ENCODE data around the gene OR13A1. TPM values are rescaled to one million over a fixed set of nuclear protein-coding genes. Genes with fewer than 3 reads are reported as not detected.
"Not testable (repeated sequence)": the region's sequence is repeated elsewhere in the genome, so short reads cannot be mapped to it uniquely, and the experiment has no call there.

The OR13A1 gene
- total RNA-seq (under 1 TPM in 2 of 9 donors, not detected in 7; 0.10 to 0.16 TPM), polyA plus RNA-seq (under 1 TPM in 1 of 2 donors, not detected in 1; 0.04 TPM)
- long read RNA-seq, donor 1: 0 reads
- long read RNA-seq, donor 2: 0 reads
- long read RNA-seq, donor 3: 0 reads

DNA sequence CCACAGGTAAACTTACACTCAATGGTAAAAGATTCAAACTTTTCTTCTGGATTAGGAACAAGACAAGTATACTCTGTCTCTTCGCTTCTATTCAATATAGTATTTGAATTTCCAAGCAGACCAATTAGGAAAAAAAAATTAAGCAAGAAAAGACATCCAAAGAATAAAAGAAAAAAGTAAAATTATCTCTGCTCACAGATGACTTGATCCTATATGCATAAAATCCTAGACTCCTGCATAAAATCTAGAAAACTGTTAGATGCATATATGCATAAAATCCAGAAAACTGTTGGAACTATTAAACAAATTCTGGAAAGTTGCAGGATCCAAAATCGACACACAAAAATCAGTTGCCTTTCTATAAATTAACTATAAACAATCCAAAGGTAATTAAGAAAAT, at the start of gene OR13A1:
TSS of gene OR13A1 (minus strand) at position 101 of the 400 bp plus-strand sequence. CDS start 11,186 bp downstream, outside the sequence.
- H3K4me3 ChIP-seq: no peak within 1 kb of the TSS
- ATAC-seq: no peak
- no peaks in the 10 kb centered on the region for H3K27me3 ChIP-seq
- no peak within 1 kb of the TSS for H3K27ac ChIP-seq
- peaks cover 0 to 66% (median 15%) of the 10 kb centered on the region in 12 donors for H3K9me3 ChIP-seq
- TF ChIP-seq, protein P1, sequence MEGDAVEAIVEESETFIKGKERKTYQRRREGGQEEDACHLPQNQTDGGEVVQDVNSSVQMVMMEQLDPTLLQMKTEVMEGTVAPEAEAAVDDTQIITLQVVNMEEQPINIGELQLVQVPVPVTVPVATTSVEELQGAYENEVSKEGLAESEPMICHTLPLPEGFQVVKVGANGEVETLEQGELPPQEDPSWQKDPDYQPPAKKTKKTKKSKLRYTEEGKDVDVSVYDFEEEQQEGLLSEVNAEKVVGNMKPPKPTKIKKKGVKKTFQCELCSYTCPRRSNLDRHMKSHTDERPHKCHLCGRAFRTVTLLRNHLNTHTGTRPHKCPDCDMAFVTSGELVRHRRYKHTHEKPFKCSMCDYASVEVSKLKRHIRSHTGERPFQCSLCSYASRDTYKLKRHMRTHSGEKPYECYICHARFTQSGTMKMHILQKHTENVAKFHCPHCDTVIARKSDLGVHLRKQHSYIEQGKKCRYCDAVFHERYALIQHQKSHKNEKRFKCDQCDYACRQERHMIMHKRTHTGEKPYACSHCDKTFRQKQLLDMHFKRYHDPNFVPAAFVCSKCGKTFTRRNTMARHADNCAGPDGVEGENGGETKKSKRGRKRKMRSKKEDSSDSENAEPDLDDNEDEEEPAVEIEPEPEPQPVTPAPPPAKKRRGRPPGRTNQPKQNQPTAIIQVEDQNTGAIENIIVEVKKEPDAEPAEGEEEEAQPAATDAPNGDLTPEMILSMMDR (IDR thresholded peaks at IDR 0.05): no peak
- no peak for TF ChIP-seq POLR2A (IDR thresholded peaks at IDR 0.05)
- WGBS, 4 donors: 66 to 77% (median 75%) methylated on average over 2 of the region's 2 CpGs
- no peaks in the 10 kb centered on the region for H3K4me1 ChIP-seq
- no peaks in the 10 kb centered on the region for H3K36me3 ChIP-seq
- DNase-seq: no peak
- intact Hi-C loops (cut with DNase I): no loop called here

GRCh38 chr10:45361983-45362799, 46.8 kb upstream of the OR13A1 start:
- intact Hi-C loops (cut with DNase I); DNase-seq; ATAC-seq; H3K27ac ChIP-seq; H3K4me3 ChIP-seq; H3K36me3 ChIP-seq; H3K4me1 ChIP-seq; H3K27me3 ChIP-seq; H3K9me3 ChIP-seq: not testable (repeated sequence)
- 55 to 68% (median 60%) methylated on average over 18 of the region's 18 CpGs for WGBS, 4 donors

DNA sequence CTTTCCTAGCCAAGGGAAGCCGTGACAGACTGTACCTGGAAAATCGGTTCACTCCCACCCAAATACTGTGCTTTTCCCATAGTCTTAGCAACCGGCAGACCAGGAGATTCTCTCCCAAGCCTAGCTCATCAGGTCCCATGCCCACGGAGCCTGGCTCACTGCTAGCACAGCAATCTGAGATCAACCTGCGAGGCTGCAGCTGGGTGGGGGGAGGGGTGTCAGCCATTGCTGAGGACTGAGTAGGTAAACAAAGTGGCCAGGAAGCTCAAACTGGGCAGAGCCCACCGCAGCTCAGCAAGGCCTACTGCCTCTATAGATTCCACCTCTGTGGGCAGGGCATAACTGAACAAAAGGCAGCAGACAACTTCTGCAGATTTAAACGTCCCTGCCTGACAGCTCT, 43.6 kb upstream of the OR13A1 start:
- H3K27ac ChIP-seq; ATAC-seq; H3K4me1 ChIP-seq; H3K27me3 ChIP-seq; H3K36me3 ChIP-seq; H3K4me3 ChIP-seq; H3K9me3 ChIP-seq; DNase-seq; intact Hi-C loops (cut with DNase I): not testable (repeated sequence)
- 57 to 74% (median 65%) methylated on average over 6 to 7 of the region's 7 CpGs for WGBS, 4 donors

GRCh38 chr10:45355494-45355893, 40.1 kb upstream of the OR13A1 start:
- Histone ChIP-seq H3K4me3 (no peak overlapping the region), H3K4me1 (peaks cover 0 to 14% (median 0%) of the 10 kb centered on the region in 12 donors), H3K27ac (no peak overlapping the region), H3K36me3 (no peaks in the 10 kb centered on the region), H3K27me3 (peaks cover 0 to 5% (median 0%) of the 10 kb centered on the region in 9 donors), H3K9me3 (no peaks in the 10 kb centered on the region)
- ATAC-seq (no peak), DNase-seq (no peak)
- intact Hi-C loops (cut with DNase I): no loop called here
- 81 to 90% (median 86%) methylated on average over 4 of the region's 4 CpGs for WGBS, 4 donors
- no peak for TF ChIP-seq POLR2A (IDR thresholded peaks at IDR 0.05)
- TF ChIP-seq, protein P1 (IDR thresholded peaks at IDR 0.05): no peak

DNA sequence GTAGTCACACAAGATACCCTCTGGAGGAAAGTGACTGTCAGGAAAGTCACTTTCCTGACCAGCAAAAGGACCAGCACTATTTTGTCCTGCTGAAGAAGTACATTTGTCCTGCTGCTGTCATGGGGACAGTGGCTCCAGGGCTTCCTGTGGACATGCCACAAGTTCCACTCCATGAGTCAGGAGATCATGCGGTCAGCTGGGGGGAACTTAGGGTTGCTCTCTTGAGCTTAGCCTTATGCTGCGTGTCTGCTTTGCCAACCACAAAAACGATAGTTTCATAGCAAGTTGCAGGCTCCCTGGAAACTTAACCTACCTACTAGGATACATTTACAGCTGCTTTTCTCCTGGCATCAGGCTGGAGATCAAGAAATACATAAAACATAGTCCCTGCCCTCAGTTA, 38.9 kb upstream of the OR13A1 start:
- 80 to 86% (median 82%) methylated on average over 3 of the region's 3 CpGs for WGBS, 4 donors
- intact Hi-C loops (cut with DNase I): no loop called here
- DNase-seq (peak in 2 of 5 donors; percentile 57 to 61), ATAC-seq (peak in 3 of 4 donors; percentile 57 to 85 (median 71))
- no peak overlapping the region for H3K4me3 ChIP-seq
- H3K9me3 ChIP-seq: no peaks in the 10 kb centered on the region
- peak overlapping the region in 1 of 12 donors; percentile 46 for H3K27ac ChIP-seq
- peaks cover 0 to 14% (median 0%) of the 10 kb centered on the region in 12 donors for H3K4me1 ChIP-seq
- peaks cover 0 to 5% (median 0%) of the 10 kb centered on the region in 9 donors for H3K27me3 ChIP-seq
- no peak for TF ChIP-seq POLR2A (IDR thresholded peaks at IDR 0.05)
- TF ChIP-seq, protein P1 (IDR thresholded peaks at IDR 0.05): no peak
- no peaks in the 10 kb centered on the region for H3K36me3 ChIP-seq
